NCI-H2227 (cell line): Measurements from ENCODE around the gene HCRTR1.

ENCODE experiments used
- DNase-seq: peaks from one replicate; lab custom pipeline; 2025; ENCODE audit not compliant: unreplicated experiment; lab: John Stamatoyannopoulos, UW

The HCRTR1 gene

DNA sequence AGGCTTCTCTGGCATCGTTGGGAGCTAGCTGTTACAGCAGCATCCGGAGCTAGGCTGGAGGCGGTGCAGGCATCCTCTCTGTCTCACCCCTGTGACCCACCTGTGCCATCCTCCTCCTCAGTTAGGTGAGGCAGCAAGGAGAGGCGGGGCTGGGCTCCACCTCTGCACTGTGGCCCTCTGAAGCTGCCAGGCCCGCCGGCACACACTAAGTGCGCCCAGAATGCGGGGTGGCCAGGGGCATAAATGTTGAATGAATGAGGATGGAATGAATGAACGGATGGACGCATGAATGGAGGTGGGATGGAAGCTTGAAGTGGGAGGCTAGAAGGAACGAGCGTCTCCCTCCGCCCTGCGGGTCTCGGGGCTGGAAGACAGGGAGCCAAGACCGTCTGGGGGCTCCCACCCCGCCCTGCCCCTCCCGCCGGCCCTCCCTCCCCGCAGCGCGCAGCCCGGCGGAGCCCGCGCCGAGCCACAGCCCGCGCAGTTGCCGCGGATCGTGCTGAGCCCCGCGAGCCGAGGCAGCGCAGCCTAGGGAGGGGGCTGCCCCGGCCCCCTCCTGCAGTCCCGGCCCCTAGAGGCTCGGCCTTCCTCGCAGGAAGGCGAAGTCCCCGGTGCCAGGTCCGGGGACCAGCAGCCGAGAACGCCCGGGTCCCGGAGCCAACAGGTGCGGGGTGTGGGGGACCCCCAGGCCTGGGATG, at the start of gene HCRTR1:
Gene HCRTR1, plus strand, starts transcription at position 472 of the 698 bp plus-strand sequence. CDS start 1,504 bp downstream, outside the sequence.
- peak; percentile 30 for DNase-seq

GRCh38 chr1:31567956-31568570, 49.4 kb upstream of the HCRTR1 start:
- no peak for DNase-seq

DNA sequence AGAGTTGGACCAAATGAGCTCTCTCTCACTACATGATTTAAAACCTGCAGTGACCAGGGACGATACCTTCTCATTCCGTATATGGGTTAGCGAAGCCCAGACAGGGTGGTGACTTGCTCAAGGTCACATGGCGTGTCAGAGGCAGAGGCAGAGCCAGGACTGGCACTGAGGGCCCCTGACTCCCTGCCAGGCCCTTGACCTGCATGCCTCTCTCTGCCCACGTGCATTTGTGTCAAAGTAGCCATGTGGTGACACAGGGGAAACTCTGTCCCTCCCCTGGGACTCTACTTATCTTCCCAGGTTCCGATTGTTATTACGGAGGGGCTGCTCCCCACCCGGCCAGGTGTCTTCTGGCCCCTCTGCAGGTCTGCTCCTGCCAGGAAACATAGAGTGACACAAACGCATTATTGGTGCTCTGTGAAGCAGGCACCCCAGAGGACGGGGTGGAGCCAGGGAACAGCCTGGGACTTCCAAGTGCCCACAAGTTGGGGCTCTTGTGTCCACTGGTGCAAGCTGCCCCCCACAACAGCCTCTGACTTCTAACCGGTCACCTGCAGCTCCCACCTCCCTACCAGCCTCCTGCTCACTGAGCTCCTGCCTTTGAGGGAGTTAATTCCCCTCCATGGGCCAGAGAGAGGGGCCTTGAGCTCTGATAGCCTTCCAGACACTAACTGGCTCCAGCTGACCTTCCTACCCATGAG, 48.4 kb upstream of the HCRTR1 start:
- no peak for DNase-seq

GRCh38 chr1:31569596-31570173, 47.8 kb upstream of the HCRTR1 start:
- no peak for DNase-seq

DNA sequence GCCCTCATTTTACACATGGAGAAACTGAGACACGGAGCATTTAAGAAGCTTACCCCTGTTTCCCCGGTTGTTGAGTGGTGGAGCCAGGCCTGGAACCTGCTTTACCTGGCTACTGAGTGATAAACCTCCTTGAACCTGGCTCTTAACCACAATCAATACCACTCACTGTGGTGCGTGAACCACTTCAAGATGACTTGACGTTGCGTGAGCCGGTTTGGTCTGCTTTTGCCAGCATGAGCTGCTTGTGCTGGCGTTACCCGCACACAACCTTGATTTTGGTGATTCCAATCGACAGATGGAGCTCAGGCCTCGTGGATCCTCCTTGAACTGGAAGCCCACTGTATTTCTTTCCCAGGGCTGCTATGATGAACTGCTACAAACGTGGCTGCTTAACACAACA, 47.3 kb upstream of the HCRTR1 start:
- no peak for DNase-seq

- no peak for DNase-seq
These were observed 46.6 kb upstream of the HCRTR1 start for GRCh38 chr1:31570906-31571305.

- no peak for DNase-seq
These were observed 45.9 kb upstream of the HCRTR1 start for GRCh38 chr1:31571340-31572295.

DNA sequence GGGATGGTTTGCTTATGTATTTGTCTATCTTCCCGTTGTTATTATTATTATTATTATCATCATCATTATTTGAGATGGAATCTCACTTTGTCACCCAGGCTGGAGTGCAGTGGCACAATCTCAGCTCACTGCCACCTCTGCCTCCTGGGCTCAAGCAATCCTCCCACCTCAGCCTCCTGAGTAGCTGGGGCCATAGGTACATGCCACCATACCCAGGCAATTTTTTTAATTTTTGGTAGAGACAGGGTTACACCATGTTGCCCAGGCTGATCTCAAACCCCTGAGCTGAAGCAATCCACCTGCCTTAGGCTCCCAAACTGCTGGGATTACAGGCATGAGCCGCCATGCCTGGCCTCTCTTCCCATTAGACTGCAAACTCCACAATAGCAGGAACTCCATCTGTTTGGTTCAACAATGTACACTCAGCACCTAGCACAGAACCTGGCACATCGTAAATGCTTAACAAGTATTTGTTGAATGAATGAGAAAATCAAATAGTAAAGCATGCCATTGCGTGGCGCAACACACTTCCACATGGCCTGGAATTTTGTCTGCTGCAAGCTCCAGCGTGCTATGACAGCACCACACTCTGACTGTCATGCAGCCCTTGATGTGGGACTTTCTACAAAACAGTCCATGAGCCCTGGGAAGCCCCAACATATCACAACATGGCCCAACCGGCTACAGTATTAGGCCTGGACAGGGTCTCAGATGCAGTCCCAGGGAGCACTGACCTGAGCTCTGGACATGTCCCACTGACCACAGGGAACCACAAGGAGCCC, 45.0 kb upstream of the HCRTR1 start:
- no peak for DNase-seq

GRCh38 chr1:31573261-31573660, 44.2 kb upstream of the HCRTR1 start:
- DNase-seq, result no peak

DNA sequence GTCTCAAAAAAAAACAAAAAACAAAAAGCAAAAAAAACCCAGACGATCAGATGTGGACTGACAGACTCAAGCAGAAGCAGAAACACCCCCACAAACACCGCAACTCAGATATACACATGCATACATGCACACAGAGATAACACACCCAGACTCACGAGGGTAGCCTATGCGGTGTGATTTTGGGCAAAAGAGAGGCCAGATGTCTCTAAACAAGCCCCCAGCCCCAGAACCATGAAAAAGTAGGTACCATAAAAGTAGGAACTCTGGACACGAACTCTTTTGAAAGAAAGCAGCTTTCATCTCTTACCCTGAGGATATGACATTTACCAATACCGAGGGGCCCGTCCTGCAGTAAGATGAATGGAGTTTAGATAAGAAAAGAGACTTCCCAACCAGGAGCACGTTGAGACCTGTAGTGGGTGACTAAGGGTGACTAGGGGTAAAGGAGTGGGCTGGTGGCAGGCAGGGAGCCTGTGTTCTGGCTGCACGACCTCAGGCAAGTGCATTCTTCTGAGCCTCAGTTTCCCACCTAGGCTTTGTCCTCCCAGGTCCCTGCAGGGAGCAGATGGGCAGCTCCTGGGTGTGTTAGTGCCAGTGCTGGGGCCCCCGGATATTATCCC, 42.6 kb upstream of the HCRTR1 start:
- no peak for DNase-seq

DNA sequence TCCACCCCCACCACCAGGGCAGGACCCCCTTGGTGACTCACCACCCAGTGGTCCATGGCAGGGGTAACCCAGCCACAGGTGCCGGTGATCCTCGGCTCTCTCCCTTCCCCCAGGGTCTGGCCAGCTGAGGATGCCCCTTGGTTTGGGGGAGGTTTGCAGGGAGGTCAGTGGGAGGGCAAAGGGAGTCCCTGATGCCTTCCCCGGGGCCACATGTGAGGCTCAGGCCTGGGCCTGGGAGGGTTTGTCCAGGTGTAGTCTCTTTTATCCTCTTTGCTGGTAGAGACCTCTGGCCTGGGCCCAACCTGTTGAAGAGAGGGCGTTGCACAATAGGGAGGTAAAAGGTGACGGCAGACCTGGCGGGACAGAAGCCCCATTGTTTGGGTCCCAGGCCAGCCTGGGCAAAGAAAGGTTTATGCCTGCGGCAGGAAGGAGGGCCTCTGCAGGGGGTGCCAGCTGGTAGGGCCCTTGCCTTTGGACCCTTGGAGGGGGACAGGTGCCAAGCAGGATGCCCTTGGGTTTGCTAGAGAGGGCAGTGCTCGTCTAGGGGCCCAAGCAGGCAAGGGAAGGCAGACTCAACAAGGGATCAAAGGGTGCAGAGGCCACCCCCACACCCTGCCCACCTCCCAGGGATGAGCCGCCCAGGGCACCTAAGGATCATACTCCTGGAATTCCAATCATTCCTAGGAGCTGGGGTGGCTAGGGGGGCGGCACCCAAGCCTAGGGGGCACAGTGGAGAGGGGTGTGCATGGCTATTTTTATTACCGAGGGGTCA, 41.9 kb upstream of the HCRTR1 start:
- no peak for DNase-seq

DNA sequence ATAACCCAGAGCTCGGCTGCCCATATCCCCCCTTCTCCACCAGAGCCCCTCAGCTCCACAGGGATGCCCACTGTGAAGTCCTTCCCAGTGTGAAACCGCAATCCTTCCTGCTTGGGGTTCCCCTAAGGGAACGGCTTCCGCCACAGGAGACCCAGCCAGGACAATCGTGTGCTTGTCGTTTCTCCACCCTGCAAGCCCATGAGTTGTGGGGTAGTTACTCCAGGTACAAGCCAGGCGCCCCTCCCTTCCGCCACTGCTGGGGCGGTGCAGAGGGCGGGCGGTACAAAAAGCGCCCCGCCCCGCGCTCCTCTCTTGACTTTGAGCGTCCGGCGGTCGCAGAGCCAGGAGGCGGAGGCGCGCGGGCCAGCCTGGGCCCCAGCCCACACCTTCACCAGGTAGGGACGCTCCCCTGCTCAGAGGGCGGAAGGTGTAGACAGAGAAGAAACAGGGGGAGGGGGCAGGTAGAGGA, 41.3 kb upstream of the HCRTR1 start, which contains the start of gene TINAGL1:
Gene TINAGL1, plus strand, starts transcription at position 315 of the 469 bp plus-strand sequence. CDS start 634 bp downstream, outside the sequence.
- DNase-seq, result no peak

- no peak for DNase-seq
These were observed 40.6 kb upstream of the HCRTR1 start for GRCh38 chr1:31576743-31577455.

GRCh38 chr1:31577515-31578192, 39.8 kb upstream of the HCRTR1 start:
- DNase-seq, result no peak

DNA sequence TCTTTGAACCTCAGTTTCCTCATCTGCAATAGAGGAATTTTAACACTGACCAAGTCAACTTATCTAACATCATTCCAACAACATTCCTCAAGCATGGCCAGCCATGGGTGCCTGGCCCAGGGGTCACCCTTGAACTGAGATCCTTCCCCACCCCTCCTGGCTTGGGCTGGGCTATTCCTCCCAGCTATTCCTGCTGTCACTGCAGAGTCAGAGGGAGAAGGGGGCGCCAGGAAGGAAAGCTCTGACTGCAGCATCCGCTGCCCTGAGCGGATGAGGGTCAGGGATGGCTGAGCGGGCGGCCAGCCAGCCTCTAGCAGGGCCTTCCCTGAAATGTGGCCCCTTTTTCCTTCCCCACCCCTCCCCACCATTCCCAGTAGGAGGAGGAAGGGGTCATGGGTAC, 38.1 kb upstream of the HCRTR1 start:
- no peak for DNase-seq

- peak; percentile 59 for DNase-seq
These were observed 37.0 kb upstream of the HCRTR1 start for GRCh38 chr1:31580513-31580870.

DNA sequence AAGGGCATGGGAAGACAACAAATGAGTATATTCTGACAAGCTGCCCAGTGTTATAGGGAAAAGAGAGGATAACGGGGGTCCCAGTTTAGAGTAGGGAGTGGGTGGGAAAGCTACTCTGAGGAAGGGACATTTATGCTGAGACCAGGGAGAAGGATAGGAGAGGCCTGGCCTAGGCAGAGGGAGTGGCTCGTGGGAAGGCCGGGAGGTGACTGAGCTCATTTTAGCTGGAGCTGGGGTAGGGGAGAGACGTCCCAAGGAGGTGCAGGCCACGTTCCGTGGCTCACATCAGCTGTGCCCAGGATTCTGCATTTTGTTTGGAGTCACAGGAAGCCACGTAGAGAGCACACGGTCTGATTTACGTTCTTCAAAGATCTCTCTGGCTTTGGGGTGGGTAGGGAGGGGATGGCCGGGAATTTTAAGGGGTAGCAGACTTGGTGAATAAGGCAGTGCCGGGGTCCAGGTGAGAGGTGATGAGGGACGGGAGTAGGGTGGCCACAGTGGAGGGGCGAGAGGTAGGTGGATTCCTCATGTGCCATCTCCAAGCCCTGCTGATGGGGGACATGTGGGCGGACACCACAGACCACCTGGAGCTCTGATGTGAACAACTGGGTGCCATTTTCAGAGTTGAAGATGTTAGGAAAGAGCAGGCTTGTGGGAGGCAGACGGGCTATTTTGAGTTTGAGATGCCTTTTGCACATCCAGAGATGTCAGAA, 36.4 kb upstream of the HCRTR1 start:
- peak; percentile 45 for DNase-seq
